Activated CD8-positive, alpha-beta T cell treated with anti-CD3 and anti-CD28 coated beads, Interleukin-2, amount 10 ng/mL, durations not matched to agents 7 days and 5 days (primary cell): Measurements from ENCODE around the gene ZNF497. TPM values are rescaled to one million over a fixed set of nuclear protein-coding genes. Genes with fewer than 3 reads are reported as not detected.
"Not testable (repeated sequence)": the region's sequence is repeated elsewhere in the genome, so short reads cannot be mapped to it uniquely, and the experiment has no call there.

Experiments used
- ATAC-seq: fragments of 150-1000 bp; cut with Tn5 transposase; one replicate; pipeline ENCODE4 v1.10.0; 2021; ENCODE audit warnings: moderate library complexity
- CTCF ChIA-PET: fragments of 350-600 bp; sonication (Branson Sonifier 250); formaldehyde crosslinking; loops from one replicate; lab custom pipeline; 2021; ENCODE audit warnings: antibody characterized with exemption; lab: Charles Lee
- POLR2A ChIA-PET: fragments of 350-600 bp; sonication (Branson Sonifier 250); formaldehyde crosslinking; loops from one replicate; lab custom pipeline; 2021; ENCODE audit warnings: antibody characterized with exemption; lab: Charles Lee
- DNase-seq: peaks from one replicate; pipeline ENCODE4 v3.0.0-alpha.2; 2020
- H3K27ac Mint-ChIP-seq: one replicate; pipeline ENCODE4 v1.8.0; 2021; ENCODE audit warnings: mild to moderate bottlenecking, mixed read lengths
- H3K27me3 Mint-ChIP-seq: one replicate; pipeline ENCODE4 v1.8.0; 2021; ENCODE audit warnings: low read depth, mixed read lengths
- H3K36me3 Mint-ChIP-seq: one replicate; pipeline ENCODE4 v1.8.0; 2021; ENCODE audit warnings: low read depth, mixed read lengths
- H3K4me1 Mint-ChIP-seq: one replicate; pipeline ENCODE4 v1.8.0; 2021; ENCODE audit warnings: low read depth, mixed read lengths
- H3K4me3 Mint-ChIP-seq: one replicate; pipeline ENCODE4 v1.8.0; 2021; ENCODE audit warnings: mild to moderate bottlenecking, mixed read lengths
- H3K9me3 Mint-ChIP-seq: one replicate; pipeline ENCODE4 v1.8.0; 2022; ENCODE audit warnings: mixed read lengths; ENCODE audit not compliant: insufficient read depth
- total RNA-seq, 2 experiments: library from RNA; stranded (reverse); gene quantifications; one replicate each; pipeline ENCODE4 v1.2.3, GENCODE V29; 2021

Gene ZNF497
- 1 to 10 TPM; 1.5 to 1.7 TPM for total RNA-seq

DNA sequence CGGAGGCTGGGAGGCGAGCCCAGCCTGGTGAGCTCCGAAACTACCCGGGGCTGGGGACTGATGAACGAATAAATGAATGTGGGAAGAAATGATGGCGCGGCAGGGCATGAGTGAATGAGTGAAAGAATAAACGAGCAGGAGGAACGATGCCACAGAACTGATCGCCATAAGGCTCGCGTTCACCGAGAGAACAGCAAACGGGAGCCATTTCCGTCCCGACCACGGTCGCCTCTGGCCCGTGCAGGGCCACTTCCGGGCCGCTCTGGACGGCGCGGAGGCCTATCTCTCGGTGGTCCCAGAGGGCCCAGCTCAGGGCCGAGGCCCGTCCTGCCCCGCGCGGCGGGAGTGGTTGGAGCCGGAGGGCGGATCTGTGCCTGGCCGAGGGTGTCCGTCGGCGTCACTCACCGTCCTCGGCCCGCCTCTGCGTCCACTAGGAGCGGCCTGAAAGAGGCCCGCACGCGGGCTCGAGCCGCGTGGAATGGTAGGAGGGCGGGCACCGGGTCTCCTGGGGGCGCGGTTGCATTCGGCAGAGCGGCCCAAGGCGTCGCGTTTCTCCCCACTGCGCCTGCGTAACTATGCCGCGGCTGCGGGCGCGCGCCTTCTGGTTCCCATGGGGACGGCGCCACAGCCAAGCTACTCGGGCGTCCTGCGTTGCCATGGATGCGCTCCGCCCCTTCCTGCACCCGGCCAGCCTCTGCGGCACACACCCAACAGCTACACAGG is at the start of gene ZNF497:
Gene ZNF497 (minus strand): TSS at position 480 of the 723 bp plus-strand sequence. CDS start 5,116 bp downstream, outside the sequence.
- ChIA-PET POLR2A (interaction anchor here (0.5 to 2.8 kb wide), 17 partner anchors 8 to 1177 kb away, joined by 3 to 25 read pairs (median 4); partner anchors contain the start of genes ERVK3-1 and RPS5), CTCF (interaction anchor here (0.9 to 3.5 kb wide), 5 partner anchors 17 to 157 kb away, joined by 3 to 16 read pairs (median 3); partner anchors contain the start of genes ZBTB45 and ZNF584)
- H3K4me3 Mint-ChIP-seq = peak within 1 kb of the TSS; percentile 80
- peak within 1 kb of the TSS; percentile 88 for H3K27ac Mint-ChIP-seq
- peaks cover 2% of the 10 kb centered on the region for H3K36me3 Mint-ChIP-seq
- H3K27me3 Mint-ChIP-seq = no peaks in the 10 kb centered on the region
- peaks cover 23% of the 10 kb centered on the region for H3K4me1 Mint-ChIP-seq
- H3K9me3 Mint-ChIP-seq = no peaks in the 10 kb centered on the region
- DNase-seq (peak; percentile 98), ATAC-seq (peak; percentile 90)

DNA sequence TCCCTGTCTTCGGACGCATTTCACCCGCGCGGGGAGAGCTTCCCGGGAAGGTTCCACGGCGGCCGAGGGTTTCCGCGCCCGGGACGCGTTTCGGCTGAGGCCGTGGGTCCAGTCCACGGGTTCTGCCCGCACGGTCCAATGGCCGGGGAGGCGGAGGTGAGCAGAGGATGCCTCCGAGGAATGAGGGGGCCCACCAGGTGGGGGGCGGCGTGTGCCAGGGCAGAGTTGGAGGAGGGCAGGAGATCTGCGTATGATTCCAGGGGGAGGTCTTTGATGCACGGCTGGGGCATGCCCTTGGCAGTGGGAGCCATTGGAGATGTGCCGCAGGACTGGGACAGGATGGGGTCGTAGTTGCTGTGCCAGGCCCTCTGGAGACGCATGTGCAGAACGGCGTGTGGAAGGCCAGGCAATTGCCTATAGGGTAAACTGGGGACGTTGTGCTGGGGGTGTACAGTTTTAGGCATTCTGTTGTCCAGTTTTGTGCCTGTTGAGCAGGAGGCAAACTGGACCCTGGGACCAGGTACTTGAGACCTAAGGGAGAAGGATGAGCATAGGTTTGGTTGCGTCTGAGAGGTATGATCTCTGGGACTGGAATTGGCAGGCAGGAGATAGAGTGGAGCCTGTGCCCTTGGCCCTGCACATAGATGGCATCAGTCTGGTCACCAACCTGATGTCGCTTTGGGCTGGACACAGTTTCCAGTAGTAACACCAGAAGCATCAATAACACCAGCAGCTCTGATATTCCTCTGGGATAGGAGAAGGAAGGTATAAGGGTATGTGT is 46.6 kb upstream of the ZNF497 start:
- DNase-seq (peak; percentile 43), ATAC-seq (peak; percentile 20)
- ChIA-PET CTCF (interaction anchor here (0.6 to 1.5 kb wide), 9 partner anchors 8 to 105 kb away, joined by 3 to 4 read pairs (median 3); partner anchors contain the start of gene ZNF497), POLR2A (interaction anchor here (0.8 to 1.0 kb wide), 2 partner anchors 31 to 146 kb away, joined by 3 to 4 read pairs; partner anchors contain the start of genes CHMP2A and ZNF132)
- H3K27me3 Mint-ChIP-seq = no peaks in the 10 kb centered on the region
- peak overlapping the region; percentile 96 for H3K4me3 Mint-ChIP-seq
- H3K4me1 Mint-ChIP-seq = peaks cover 33% of the 10 kb centered on the region
- peak overlapping the region; percentile 68 for H3K27ac Mint-ChIP-seq
- no peaks in the 10 kb centered on the region for H3K9me3 Mint-ChIP-seq
- H3K36me3 Mint-ChIP-seq = peaks cover 15% of the 10 kb centered on the region

DNA sequence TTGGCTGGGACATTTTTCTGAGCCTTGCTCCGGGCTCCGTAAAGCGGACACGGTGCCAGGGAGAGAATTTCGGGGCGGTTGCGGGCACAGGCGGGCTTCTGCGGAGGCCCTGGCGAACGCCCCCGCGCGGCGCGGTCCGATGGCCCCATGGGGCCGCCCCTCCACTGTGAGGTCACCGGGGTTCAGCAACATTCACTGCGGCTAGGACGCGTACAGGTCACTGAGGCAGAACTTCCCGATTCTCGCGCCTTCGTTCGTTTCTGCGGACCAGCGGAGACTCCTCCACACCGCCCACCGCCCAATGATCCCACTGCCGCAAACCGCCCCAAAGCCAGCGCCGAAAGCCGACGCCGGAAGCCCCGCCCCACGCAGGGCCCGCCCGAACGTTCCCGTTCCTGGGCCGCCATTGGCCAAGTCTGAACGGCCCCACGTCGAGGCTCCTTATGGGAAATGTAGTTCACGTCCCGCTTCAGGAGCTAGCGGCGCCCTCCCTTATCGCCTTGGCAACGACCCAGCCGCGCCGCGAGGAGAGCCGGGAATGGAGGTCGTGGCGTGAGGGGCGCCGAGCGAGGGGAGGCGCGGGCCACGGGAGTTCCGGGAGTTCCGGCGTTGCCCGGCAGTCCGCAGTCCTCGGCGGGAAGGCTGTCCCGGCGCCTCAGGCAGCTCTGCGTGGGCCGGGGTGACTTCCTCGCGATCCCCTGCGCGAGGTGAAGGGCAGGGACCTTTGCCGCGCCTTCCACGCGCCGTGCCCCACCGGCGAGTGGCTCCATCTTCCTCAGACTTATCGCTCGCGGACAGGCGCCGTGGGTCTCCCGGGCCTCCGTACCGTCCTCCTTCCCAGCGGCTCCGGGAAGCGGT is 45.8 kb upstream of the ZNF497 start, which contains the start of gene ZNF584:
Gene ZNF584 (plus strand): TSS at position 498 of the 858 bp plus-strand sequence. CDS start 499 bp downstream, outside the sequence.
- ATAC-seq = peak; percentile 95
- Mint-ChIP-seq H3K36me3 (peaks cover 12% of the 10 kb centered on the region), H3K4me1 (peaks cover 38% of the 10 kb centered on the region), H3K27ac (peak within 1 kb of the TSS; percentile 95), H3K4me3 (peak within 1 kb of the TSS; percentile 96), H3K27me3 (no peaks in the 10 kb centered on the region), H3K9me3 (no peaks in the 10 kb centered on the region)
- peak; percentile 96 for DNase-seq
- ChIA-PET POLR2A (interaction anchor here (0.8 to 1.0 kb wide), 2 partner anchors 32 to 147 kb away, joined by 3 to 4 read pairs; partner anchors contain the start of genes CHMP2A and ZNF132), CTCF (interaction anchor here (0.6 to 1.4 kb wide), 8 partner anchors 9 to 106 kb away, joined by 3 to 4 read pairs (median 3); partner anchors contain the start of gene ZNF497)

DNA sequence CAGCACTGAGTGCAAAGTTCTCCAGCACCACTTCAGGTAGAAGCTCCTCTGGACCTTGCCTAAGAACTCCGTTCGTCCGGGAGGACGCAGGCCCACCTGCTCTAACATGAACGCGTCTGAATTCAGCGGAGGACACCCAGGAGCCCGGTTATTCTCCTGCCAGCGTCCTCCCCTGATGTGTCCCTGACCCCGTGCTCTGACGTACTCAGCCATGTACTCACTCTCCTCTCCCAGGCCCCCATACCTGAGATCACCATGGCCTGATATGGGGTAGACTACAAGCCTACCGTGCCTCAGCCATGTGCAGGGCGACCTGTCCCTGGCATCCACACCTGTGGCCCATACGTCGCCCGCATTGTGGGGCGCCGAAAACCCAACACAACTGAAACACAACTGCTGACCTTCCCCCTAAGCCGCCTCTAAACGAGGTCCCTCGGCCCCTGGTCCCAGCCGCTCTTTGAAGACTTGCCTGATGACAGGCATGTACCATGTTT is 45.2 kb upstream of the ZNF497 start:
- ATAC-seq = peak; percentile 7
- Mint-ChIP-seq H3K9me3 (no peaks in the 10 kb centered on the region), H3K27ac (peak overlapping the region; percentile 95), H3K36me3 (peaks cover 12% of the 10 kb centered on the region), H3K27me3 (no peaks in the 10 kb centered on the region), H3K4me3 (peak overlapping the region; percentile 96), H3K4me1 (peaks cover 42% of the 10 kb centered on the region)
- ChIA-PET CTCF (interaction anchor here (1.0 to 1.1 kb wide), 3 partner anchors 10 to 112 kb away, joined by 3 to 4 read pairs (median 4); partner anchors contain the start of gene ZBTB45), POLR2A (interaction anchor here (1.0 kb wide), 1 partner anchor 32 kb away, joined by 4 read pairs; the partner anchor contains the start of gene ZNF132)
- peak; percentile 31 for DNase-seq

DNA sequence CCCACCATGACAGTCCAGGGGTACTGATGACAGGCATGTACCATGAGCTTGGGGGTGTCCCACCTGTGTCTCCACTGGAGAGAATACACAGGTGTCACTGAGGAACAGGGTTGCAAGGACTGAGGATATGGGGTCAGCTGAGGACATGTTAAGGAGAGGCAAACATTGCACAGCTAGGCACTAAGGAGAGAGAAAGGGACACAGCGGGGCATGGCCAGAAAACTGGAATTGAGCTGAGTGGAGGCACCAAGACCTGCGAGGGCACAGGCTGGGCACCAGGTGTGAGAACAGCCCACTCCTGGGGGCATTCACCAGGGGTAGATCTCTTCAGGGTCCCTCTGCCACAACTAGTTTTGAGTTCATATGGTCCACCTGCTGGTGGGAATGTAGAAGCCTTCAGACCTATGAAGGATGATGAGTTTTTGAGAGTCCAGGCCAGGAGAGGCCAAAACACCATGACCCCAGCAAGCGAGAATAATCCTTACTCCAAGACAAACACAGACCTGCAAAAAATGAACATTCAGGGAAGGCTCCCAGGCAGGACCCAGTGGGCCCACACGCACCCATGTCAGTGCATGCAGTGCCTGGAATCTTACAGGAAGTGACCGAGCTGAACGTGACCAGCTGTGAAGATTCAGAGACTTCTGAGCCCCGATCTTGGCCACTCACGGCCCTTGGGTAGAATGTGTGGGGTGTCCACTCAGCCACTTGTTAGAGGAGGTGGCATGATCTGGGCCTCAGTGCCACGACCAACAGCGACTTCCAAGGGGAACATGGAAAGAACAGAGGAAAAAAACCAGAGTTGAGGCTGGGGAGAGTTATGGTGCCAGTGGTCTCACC is 44.5 kb upstream of the ZNF497 start:
- peaks cover 42% of the 10 kb centered on the region for H3K4me1 Mint-ChIP-seq
- peak overlapping the region; percentile 96 for H3K4me3 Mint-ChIP-seq
- ATAC-seq = no peak
- POLR2A ChIA-PET = interaction anchor here (0.7 kb wide), 1 partner anchor 20 kb away, joined by 3 read pairs; the partner anchor contains the start of gene RPS5
- CTCF ChIA-PET = interaction anchor here (1.1 kb wide), 2 partner anchors 80 to 113 kb away, joined by 3 read pairs; partner anchors contain the start of genes ZBTB45 and ZSCAN22
- no peaks in the 10 kb centered on the region for H3K27me3 Mint-ChIP-seq
- H3K9me3 Mint-ChIP-seq = no peaks in the 10 kb centered on the region
- peak overlapping the region; percentile 95 for H3K27ac Mint-ChIP-seq
- H3K36me3 Mint-ChIP-seq = peaks cover 10% of the 10 kb centered on the region
- no peak for DNase-seq

DNA sequence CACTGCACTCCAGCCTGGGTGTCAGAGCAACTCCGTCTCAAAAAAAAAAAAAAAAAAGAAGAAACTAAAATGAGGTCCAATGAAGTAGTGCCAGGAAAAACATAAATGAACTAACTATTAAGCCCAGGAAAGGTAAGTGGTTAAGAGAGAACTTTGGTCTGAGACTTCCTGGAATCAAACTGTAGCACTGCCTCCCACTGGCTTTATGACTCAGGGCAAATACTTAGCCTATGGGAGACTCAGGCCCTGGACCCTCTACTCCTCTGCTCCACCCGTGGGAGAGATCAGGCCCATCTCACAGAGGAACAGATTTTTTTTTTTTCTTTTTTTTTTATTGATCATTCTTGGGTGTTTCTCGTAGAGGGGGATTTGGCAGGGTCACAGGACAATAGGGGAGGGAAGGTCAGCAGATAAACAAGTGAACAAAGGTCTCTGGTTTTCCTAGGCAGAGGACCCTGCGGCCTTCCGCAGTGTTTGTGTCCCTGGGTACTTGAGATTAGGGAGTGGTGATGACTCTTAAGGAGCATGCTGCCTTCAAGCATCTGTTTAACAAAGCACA is 41.4 kb upstream of the ZNF497 start:
- DNase-seq, POLR2A ChIA-PET: not testable (repeated sequence)
- H3K4me1 Mint-ChIP-seq = peaks cover 45% of the 10 kb centered on the region

DNA sequence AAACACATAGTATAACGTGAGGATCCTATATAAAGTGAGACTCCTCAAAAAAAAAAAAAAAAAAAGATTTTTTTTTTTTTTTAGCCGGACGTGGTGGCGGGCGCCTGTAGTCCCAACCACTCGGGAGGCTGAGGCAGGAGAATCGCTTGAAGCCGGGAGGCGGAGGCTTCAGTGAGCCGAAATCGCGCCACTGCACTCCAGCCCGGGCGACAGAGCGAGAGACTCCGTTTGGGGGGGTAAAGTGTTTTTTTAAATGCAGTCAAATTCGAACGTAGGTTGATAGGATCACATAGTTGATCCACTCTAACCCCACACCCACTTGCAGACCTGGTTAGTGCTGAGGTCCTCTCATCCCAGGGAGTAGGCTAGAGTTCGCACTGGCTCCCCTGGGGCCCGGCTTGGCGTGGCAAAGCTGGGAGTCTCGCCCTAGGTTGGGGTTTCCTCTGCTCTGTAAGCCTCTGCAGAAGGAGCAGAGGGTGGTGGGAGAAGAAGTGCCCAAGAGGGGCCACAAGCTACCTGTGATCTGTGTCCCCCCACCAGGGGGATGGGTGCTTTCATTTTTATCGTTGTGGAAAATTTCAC is 39.4 kb upstream of the ZNF497 start:
- H3K27me3 Mint-ChIP-seq = no peaks in the 10 kb centered on the region
- H3K4me3 Mint-ChIP-seq = peak overlapping the region; percentile 83
- peaks cover 35% of the 10 kb centered on the region for H3K4me1 Mint-ChIP-seq
- peaks cover 6% of the 10 kb centered on the region for H3K36me3 Mint-ChIP-seq
- DNase-seq (no peak), ATAC-seq (no peak)
- no peaks in the 10 kb centered on the region for H3K9me3 Mint-ChIP-seq
- ChIA-PET CTCF (no interaction called here), POLR2A (interaction anchor here (0.8 kb wide), 1 partner anchor 40 kb away, joined by 3 read pairs; the partner anchor contains the start of gene ZNF497)
- no peak overlapping the region for H3K27ac Mint-ChIP-seq

More for the DNA sequence above, 41.4 kb upstream of the ZNF497 start:
- H3K36me3 Mint-ChIP-seq, H3K27me3 Mint-ChIP-seq, CTCF ChIA-PET, H3K9me3 Mint-ChIP-seq, H3K4me3 Mint-ChIP-seq, ATAC-seq: not testable (repeated sequence)
- peak overlapping the region; percentile 30 for H3K27ac Mint-ChIP-seq

DNA sequence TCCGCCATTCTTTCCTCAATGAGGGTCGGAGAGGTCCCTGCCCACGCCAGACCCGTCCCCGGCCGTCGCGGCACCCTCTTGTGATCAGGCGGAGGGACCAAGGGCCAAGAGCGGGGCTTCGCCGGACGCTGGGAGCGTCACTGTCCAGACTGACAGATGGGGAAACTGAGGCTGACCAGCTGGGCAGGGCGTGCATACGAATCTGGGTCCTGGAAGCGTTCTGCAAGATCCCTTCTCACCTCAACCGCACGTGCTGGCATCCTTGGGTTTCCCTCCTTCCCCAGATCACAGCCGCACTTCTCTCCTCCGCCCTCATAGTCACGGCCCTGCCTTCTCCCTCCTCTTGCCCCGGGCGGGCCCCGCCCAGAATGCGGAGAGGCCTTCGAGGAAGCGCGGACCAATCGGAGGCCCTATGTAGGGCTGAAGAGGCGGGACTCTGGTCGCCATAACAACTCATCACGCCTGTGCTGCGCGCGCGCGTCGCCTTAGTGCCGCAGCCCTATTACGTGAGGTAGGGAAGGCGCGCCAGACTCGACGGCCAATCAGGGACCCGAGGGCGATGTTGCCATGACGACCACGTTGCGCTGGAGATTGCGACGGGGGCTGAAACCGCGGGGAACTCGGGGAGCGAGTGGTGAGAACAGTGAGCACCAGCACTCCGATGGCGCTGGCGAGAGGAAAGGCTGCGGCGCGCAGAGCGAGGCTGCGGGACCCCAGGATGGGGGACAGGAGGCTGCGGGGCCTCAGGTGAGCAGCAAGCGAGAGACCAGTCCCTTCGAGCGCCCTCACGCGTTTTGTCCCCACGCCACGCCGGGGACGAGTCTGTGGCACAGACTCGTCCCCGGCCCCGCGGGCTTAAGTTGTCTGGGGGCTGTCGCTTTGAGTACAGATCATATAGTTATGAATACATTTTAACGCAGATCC is 38.6 kb upstream of the ZNF497 start:
- peak overlapping the region; percentile 90 for H3K27ac Mint-ChIP-seq
- POLR2A ChIA-PET = no interaction called here
- CTCF ChIA-PET = interaction anchor here (0.7 kb wide), 1 partner anchor 51 kb away, joined by 3 read pairs; no protein-coding TSS in a partner anchor

More for the DNA sequence above, 38.6 kb upstream of the ZNF497 start:
- Mint-ChIP-seq H3K9me3 (no peaks in the 10 kb centered on the region), H3K36me3 (no peaks in the 10 kb centered on the region), H3K4me3 (peak overlapping the region; percentile 83), H3K27me3 (no peaks in the 10 kb centered on the region), H3K4me1 (peaks cover 28% of the 10 kb centered on the region)
- DNase-seq = peak; percentile 100
- peak; percentile 96 for ATAC-seq
